ENCODE measurements around the gene ACADVL.
"Not testable (repeated sequence)": the region's sequence is repeated elsewhere in the genome, so short reads cannot be mapped to it uniquely, and the experiment has no call there.

The ACADVL gene

GRCh38 chr17:7178973-7179316 is 40.8 kb upstream of the ACADVL start:
- H3K27me3 ChIP-seq (ENCODE audit: insufficient read depth, low read length): no peaks in the 10 kb centered on the region; the same call in 1 of the 2 replicates
- no peaks in the 10 kb centered on the region for H3F3A ChIP-seq (ENCODE audit: insufficient read depth, low read length)
- H3K4me2 ChIP-seq (ENCODE audit: low read length): no peak overlapping the region
- no peaks in the 10 kb centered on the region for H4K20me1 ChIP-seq (ENCODE audit: insufficient read depth, low read length)
- H3K9me3 ChIP-seq (ENCODE audit: low read length): no peaks in the 10 kb centered on the region; the same call in 1 of the 2 replicates
- no peaks in the 10 kb centered on the region for H3K79me2 ChIP-seq (ENCODE audit: insufficient read depth, low read length)
- TF ChIP-seq CTCF (IDR thresholded peaks at IDR 0.05; ENCODE audit: low read length): no peak
- TF ChIP-seq EZH2 (IDR thresholded peaks at IDR 0.05; ENCODE audit: borderline replicate concordance, low read length): no peak
- no peak overlapping the region for H3K27ac ChIP-seq (ENCODE audit: low read depth, low read length, poor library complexity, severe bottlenecking)
- no peaks in the 10 kb centered on the region for H3K36me3 ChIP-seq (ENCODE audit: insufficient read depth, low read length)
- no peak overlapping the region for H3K4me3 ChIP-seq (ENCODE audit: low read depth, low read length, poor library complexity, severe bottlenecking)
- H2AFZ ChIP-seq (ENCODE audit: low read length): no peak overlapping the region
- no peaks in the 10 kb centered on the region for H3K9me2 ChIP-seq (ENCODE audit: low read depth, low read length)
- peaks cover 4% of the 10 kb centered on the region for H3K4me1 ChIP-seq (ENCODE audit: insufficient read depth, low read length, severe bottlenecking)
- H3K9ac ChIP-seq (ENCODE audit: low read length): no peak overlapping the region

GRCh38 chr17:7179317-7180254 is 40.2 kb upstream of the ACADVL start, which contains the start of gene ASGR1:
ASGR1 (minus strand) TSS chr17:7179370; CDS start chr17:7178563, 807 bp downstream.
- TF ChIP-seq EZH2 (IDR thresholded peaks at IDR 0.05; ENCODE audit: borderline replicate concordance, low read length) (no peak), CTCF (IDR thresholded peaks at IDR 0.05; ENCODE audit: low read length) (no peak)
- Histone ChIP-seq H3K4me1 (ENCODE audit: insufficient read depth, low read length, severe bottlenecking) (peaks cover 4% of the 10 kb centered on the region), H3K36me3 (ENCODE audit: insufficient read depth, low read length) (no peaks in the 10 kb centered on the region), H3K9me2 (ENCODE audit: low read depth, low read length) (no peaks in the 10 kb centered on the region), H3K9me3 (ENCODE audit: low read length) (no peaks in the 10 kb centered on the region; the same call in 1 of the 2 replicates), H3K9ac (ENCODE audit: low read length) (no peak within 1 kb of the TSS), H3K4me3 (ENCODE audit: low read depth, low read length, poor library complexity, severe bottlenecking) (no peak within 1 kb of the TSS), H2AFZ (ENCODE audit: low read length) (no peak within 1 kb of the TSS), H3F3A (ENCODE audit: insufficient read depth, low read length) (no peaks in the 10 kb centered on the region), H3K27ac (ENCODE audit: low read depth, low read length, poor library complexity, severe bottlenecking) (no peak within 1 kb of the TSS), H4K20me1 (ENCODE audit: insufficient read depth, low read length) (no peaks in the 10 kb centered on the region), H3K4me2 (ENCODE audit: low read length) (no peak within 1 kb of the TSS), H3K79me2 (ENCODE audit: insufficient read depth, low read length) (no peaks in the 10 kb centered on the region), H3K27me3 (ENCODE audit: insufficient read depth, low read length) (no peaks in the 10 kb centered on the region; the same call in 1 of the 2 replicates)

GRCh38 chr17:7182101-7182500 is 37.6 kb upstream of the ACADVL start:
- H3K27ac ChIP-seq (ENCODE audit: low read depth, low read length, poor library complexity, severe bottlenecking); H3K4me2 ChIP-seq (ENCODE audit: low read length); H3K36me3 ChIP-seq (ENCODE audit: insufficient read depth, low read length); H3K9me2 ChIP-seq (ENCODE audit: low read depth, low read length); H3F3A ChIP-seq (ENCODE audit: insufficient read depth, low read length); H3K4me3 ChIP-seq (ENCODE audit: low read depth, low read length, poor library complexity, severe bottlenecking); H3K9ac ChIP-seq (ENCODE audit: low read length); H3K4me1 ChIP-seq (ENCODE audit: insufficient read depth, low read length, severe bottlenecking); H3K27me3 ChIP-seq (ENCODE audit: insufficient read depth, low read length); H4K20me1 ChIP-seq (ENCODE audit: insufficient read depth, low read length); H3K9me3 ChIP-seq (ENCODE audit: low read length); H3K79me2 ChIP-seq (ENCODE audit: insufficient read depth, low read length); H2AFZ ChIP-seq (ENCODE audit: low read length): not testable (repeated sequence)

Data from OCI-LY1 (cell line).